Liver (tissue), 9 donors: ENCODE measurements around the gene THSD4. TPM values are rescaled to one million over a fixed set of nuclear protein-coding genes. Genes with fewer than 3 reads are reported as not detected.

ENCODE experiments used
- DNase-seq: peaks from one replicate; pipeline ENCODE4 v3.0.0-alpha.2; 2017; ENCODE audit warnings: low spot score
- H3K27ac ChIP-seq, 2 donors: one replicate each; pipeline ENCODE4 v1.7.0; 2013; ENCODE audit warnings: inconsistent platforms in 2 of 2, low read length in 2 of 2, control low read depth in 1 of 2, low read depth in 1 of 2, mild to moderate bottlenecking in 1 of 2
- H3K27me3 ChIP-seq, 4 donors: one replicate each; pipeline versions ENCODE4 v1.6.1 to v1.7.0; 2013; ENCODE audit warnings: low read length in 3 of 4, inconsistent platforms in 1 of 4, mild to moderate bottlenecking in 1 of 4, moderate library complexity in 1 of 4; ENCODE audit not compliant: control insufficient read depth in 4 of 4, insufficient read depth in 4 of 4
- H3K36me3 ChIP-seq, 4 donors: one replicate each; pipeline versions ENCODE4 v1.6.1 to v1.7.0; 2013; ENCODE audit warnings: low read length in 3 of 4, mild to moderate bottlenecking in 3 of 4, low read depth in 1 of 4, moderate library complexity in 1 of 4; ENCODE audit not compliant: control insufficient read depth in 4 of 4, insufficient read depth in 3 of 4
- H3K4me1 ChIP-seq, 4 donors: one replicate each; pipeline versions ENCODE4 v1.6.1 to v1.7.0; 2013; ENCODE audit warnings: low read length in 3 of 4, mild to moderate bottlenecking in 3 of 4, moderate library complexity in 1 of 4; ENCODE audit not compliant: control insufficient read depth in 4 of 4, insufficient read depth in 4 of 4
- H3K4me3 ChIP-seq, 3 donors: one replicate each; pipeline versions ENCODE4 v1.6.1 to v1.7.0; 2013; ENCODE audit warnings: low read length in 3 of 3, control low read depth in 1 of 3, low read depth in 1 of 3, mild to moderate bottlenecking in 1 of 3
- H3K9ac ChIP-seq, 2 donors: one replicate each; pipeline ENCODE4 v1.7.0; 2013; ENCODE audit warnings: low read length in 2 of 2, mild to moderate bottlenecking in 2 of 2, moderate library complexity in 2 of 2, control low read depth in 1 of 2, low read depth in 1 of 2
- H3K9me3 ChIP-seq, 4 donors: one replicate each; pipeline versions ENCODE4 v1.6.1 to v1.7.0; 2013; ENCODE audit warnings: low read length in 3 of 4; ENCODE audit not compliant: control insufficient read depth in 4 of 4
- ATF3 ChIP-seq: IDR thresholded peaks from 2 replicates; pipeline ENCODE4 v1.6.1; 2016; ENCODE audit warnings: antibody characterized with exemption
- CTCF ChIP-seq: fragments of 150-350 bp; IDR thresholded peaks from 2 replicates; pipeline ENCODE4 v1.5.1; 2017; ENCODE audit warnings: improper control_type of control experiment, low read depth, low read length; ENCODE audit not compliant: missing input control
- EGR1 ChIP-seq, 2 donors: IDR thresholded peaks; 2 replicates each; pipeline ENCODE4 v1.6.1; 2016 to 2018; ENCODE audit warnings: antibody characterized with exemption in 2 of 2, low read depth in 2 of 2
- FOXA1 ChIP-seq: IDR thresholded peaks from 2 replicates; pipeline ENCODE4 v1.6.1; 2016; ENCODE audit warnings: antibody characterized with exemption
- FOXA2 ChIP-seq: IDR thresholded peaks from 2 replicates; pipeline ENCODE4 v1.6.1; 2016; ENCODE audit warnings: antibody characterized with exemption
- GABPA ChIP-seq, 2 donors: IDR thresholded peaks in 1 of 2; conservative IDR thresholded peaks in 1 of 2; 2 replicates each; pipeline ENCODE4 v1.6.1; 2016; ENCODE audit warnings: antibody characterized with exemption in 2 of 2, mild to moderate bottlenecking in 1 of 2, moderate library complexity in 1 of 2
- HNF4G ChIP-seq: IDR thresholded peaks from 2 replicates; pipeline ENCODE4 v1.6.1; 2016; ENCODE audit warnings: antibody characterized with exemption
- JUND ChIP-seq, 2 donors: IDR thresholded peaks; 2 replicates each; pipeline ENCODE4 v1.6.1; 2016; ENCODE audit warnings: antibody characterized with exemption in 2 of 2
- MAX ChIP-seq: IDR thresholded peaks from 2 replicates; pipeline ENCODE4 v1.6.1; 2016; ENCODE audit warnings: antibody characterized with exemption
- NR2F2 ChIP-seq: IDR thresholded peaks from 2 replicates; pipeline ENCODE4 v1.6.1; 2016; ENCODE audit warnings: antibody characterized with exemption
- RAD21 ChIP-seq, 2 donors: IDR thresholded peaks; 2 replicates each; pipeline ENCODE4 v1.6.1; 2016; ENCODE audit warnings: antibody characterized with exemption in 2 of 2, mild to moderate bottlenecking in 2 of 2
- REST ChIP-seq: IDR thresholded peaks from 2 replicates; pipeline ENCODE4 v1.6.1; 2016; ENCODE audit warnings: antibody characterized with exemption, mild to moderate bottlenecking
- RXRA ChIP-seq, 2 donors: IDR thresholded peaks; 2 replicates each; pipeline ENCODE4 v1.6.1; 2017 to 2018; ENCODE audit warnings: antibody characterized with exemption in 2 of 2, mild to moderate bottlenecking in 1 of 2
- SP1 ChIP-seq: IDR thresholded peaks from 2 replicates; pipeline ENCODE4 v1.6.1; 2018; ENCODE audit warnings: antibody characterized with exemption, mild to moderate bottlenecking
- TAF1 ChIP-seq: conservative IDR thresholded peaks from 2 replicates; pipeline ENCODE4 v1.6.1; 2016; ENCODE audit warnings: antibody characterized with exemption, mild to moderate bottlenecking
- YY1 ChIP-seq: IDR thresholded peaks from 2 replicates; pipeline ENCODE4 v1.6.1; 2016; ENCODE audit warnings: antibody characterized with exemption, mild to moderate bottlenecking
- ZBTB33 ChIP-seq: IDR thresholded peaks from 2 replicates; pipeline ENCODE4 v1.6.1; 2016; ENCODE audit warnings: antibody characterized with exemption
- WGBS: extraction: QIAGEN DNeasy Blood & Tissue Kit; methylation state at CpG from one replicate; pipeline ENCODE4 v1.1.7; 2013; 5-methylcytosine and 5-hydroxymethylcytosine counted together
- polyA plus RNA-seq, 2 donors: library from polyadenylated mRNA; stranded (reverse) in 1 of 2; unstranded in 1 of 2; fragments of 200-250 nt in 1 of 2; fragments of >200 nt in 1 of 2; fragmentation: Nextera tagmentation in 1 of 2; extraction: Ambion mirVana in 1 of 2; gene quantifications; one replicate each; pipeline versions ENCODE4 v1.2.1 to v1.2.3, GENCODE V29; 2013 to 2015
- total RNA-seq, 2 donors: library from RNA; depleted of rRNA; stranded (reverse); fragments of >200 nt; gene quantifications; one replicate each; pipeline ENCODE4 v1.2.3, GENCODE V29; 2014
- donor health status: healthy.
- donor health status: healthy.
- donor health status: healthy.
- donor health status: healthy.
- donor health status: healthy.

The THSD4 gene
- total and polyA plus RNA-seq, 4 donors = 0.23 to 11.5 (median 1.9) TPM

GRCh38 chr15:71686221-71687050 lies 571.2 kb downstream of the THSD4 start:
- no peak overlapping the region for H3K9ac ChIP-seq
- TF ChIP-seq EGR1 (IDR thresholded peaks at IDR 0.05; ENCODE audit: low read depth in 2 of 2) = no peak
- no peak for TF ChIP-seq NR2F2
- no peak for TF ChIP-seq CTCF
- TF ChIP-seq ZBTB33 = no peak
- no peak for TF ChIP-seq RAD21 (IDR thresholded peaks at IDR 0.05)
- no peak for TF ChIP-seq GABPA (IDR thresholded peaks at IDR 0.05 in 1 of 2, conservative IDR thresholded peaks at IDR 0.05 in 1 of 2)
- TF ChIP-seq SP1 = no peak
- no peak for TF ChIP-seq RXRA (IDR thresholded peaks at IDR 0.05)
- no peak for TF ChIP-seq FOXA2
- TF ChIP-seq FOXA1 = no peak
- TF ChIP-seq HNF4G = no peak
- no peak for TF ChIP-seq REST
- no peak for TF ChIP-seq TAF1
- 82% methylated on average over 4 of the region's 4 CpGs for WGBS

GRCh38 chr15:71687902-71688508 lies 572.7 kb downstream of the THSD4 start:
- 95% methylated on average over 2 of the region's 2 CpGs for WGBS
- H3K9ac ChIP-seq = no peak overlapping the region
- H3K4me3 ChIP-seq = no peak overlapping the region
- H3K27ac ChIP-seq = no peak overlapping the region
- no peaks in the 10 kb centered on the region for H3K27me3 ChIP-seq
- no peaks in the 10 kb centered on the region for H3K36me3 ChIP-seq
- DNase-seq = no peak
- no peak for TF ChIP-seq YY1
- no peak for TF ChIP-seq GABPA (IDR thresholded peaks at IDR 0.05 in 1 of 2, conservative IDR thresholded peaks at IDR 0.05 in 1 of 2)
- TF ChIP-seq RAD21 (IDR thresholded peaks at IDR 0.05) = no peak
- no peak for TF ChIP-seq HNF4G
- TF ChIP-seq TAF1 = no peak
- TF ChIP-seq SP1 = no peak
- TF ChIP-seq ATF3 = no peak
- TF ChIP-seq REST = no peak
- TF ChIP-seq FOXA1 = no peak
- no peak for TF ChIP-seq MAX
- TF ChIP-seq EGR1 (IDR thresholded peaks at IDR 0.05; ENCODE audit: low read depth in 2 of 2) = no peak
- TF ChIP-seq JUND (IDR thresholded peaks at IDR 0.05) = no peak
- peaks cover 0 to 13% (median 5%) of the 10 kb centered on the region in 4 donors for H3K4me1 ChIP-seq
- H3K9me3 ChIP-seq = no peaks in the 10 kb centered on the region

More at GRCh38 chr15:71686221-71687050, 571.2 kb downstream of the THSD4 start:
- Histone ChIP-seq H3K4me1 (peaks cover 0 to 6% (median 1%) of the 10 kb centered on the region in 4 donors), H3K36me3 (no peaks in the 10 kb centered on the region), H3K4me3 (no peak overlapping the region), H3K9me3 (no peaks in the 10 kb centered on the region), H3K27ac (no peak overlapping the region), H3K27me3 (no peaks in the 10 kb centered on the region)
- no peak for DNase-seq
